Measurements from ENCODE around the gene RAB3GAP1. TPM values are rescaled to one million over a fixed set of nuclear protein-coding genes. Genes with fewer than 3 reads are reported as not detected.

Gene RAB3GAP1
- total and polyA plus RNA-seq, 2 experiments from 2014 or later = 19.9 to 35.0 TPM

DNA sequence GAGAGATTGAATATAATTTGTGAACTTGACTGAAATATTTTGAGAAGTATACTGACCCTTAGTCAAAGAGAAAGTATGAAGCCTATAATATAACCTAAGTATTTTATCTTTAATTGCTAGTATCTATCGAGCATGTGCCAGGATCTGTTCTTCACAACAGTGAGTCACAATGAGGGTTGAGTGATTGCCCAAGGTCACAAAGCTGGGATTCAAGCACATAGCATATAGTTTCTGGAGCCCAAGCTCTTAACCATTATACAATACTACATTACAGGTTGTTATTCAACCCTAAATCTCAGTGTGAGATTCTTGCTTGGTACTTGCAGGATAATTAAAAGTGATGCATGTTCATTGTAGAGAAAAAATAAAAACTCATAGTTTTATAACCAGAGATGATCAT, 97.2 kb downstream of the RAB3GAP1 start:
- H3K4me3 ChIP-seq = no peak overlapping the region
- H3K36me3 ChIP-seq = peaks cover 16% of the 10 kb centered on the region
- TF ChIP-seq, protein P1, sequence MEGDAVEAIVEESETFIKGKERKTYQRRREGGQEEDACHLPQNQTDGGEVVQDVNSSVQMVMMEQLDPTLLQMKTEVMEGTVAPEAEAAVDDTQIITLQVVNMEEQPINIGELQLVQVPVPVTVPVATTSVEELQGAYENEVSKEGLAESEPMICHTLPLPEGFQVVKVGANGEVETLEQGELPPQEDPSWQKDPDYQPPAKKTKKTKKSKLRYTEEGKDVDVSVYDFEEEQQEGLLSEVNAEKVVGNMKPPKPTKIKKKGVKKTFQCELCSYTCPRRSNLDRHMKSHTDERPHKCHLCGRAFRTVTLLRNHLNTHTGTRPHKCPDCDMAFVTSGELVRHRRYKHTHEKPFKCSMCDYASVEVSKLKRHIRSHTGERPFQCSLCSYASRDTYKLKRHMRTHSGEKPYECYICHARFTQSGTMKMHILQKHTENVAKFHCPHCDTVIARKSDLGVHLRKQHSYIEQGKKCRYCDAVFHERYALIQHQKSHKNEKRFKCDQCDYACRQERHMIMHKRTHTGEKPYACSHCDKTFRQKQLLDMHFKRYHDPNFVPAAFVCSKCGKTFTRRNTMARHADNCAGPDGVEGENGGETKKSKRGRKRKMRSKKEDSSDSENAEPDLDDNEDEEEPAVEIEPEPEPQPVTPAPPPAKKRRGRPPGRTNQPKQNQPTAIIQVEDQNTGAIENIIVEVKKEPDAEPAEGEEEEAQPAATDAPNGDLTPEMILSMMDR (IDR thresholded peaks at IDR 0.05; ENCODE audit: low read depth, low read length) = no peak
- H3K4me1 ChIP-seq (ENCODE audit: low read depth) = peaks cover 25% of the 10 kb centered on the region
- DNase-seq (ENCODE audit: low read depth in 1 of 2, low spot score in 1 of 2) = peak in 1 of 2 donors; percentile 62
- H3K27me3 ChIP-seq = no peaks in the 10 kb centered on the region
- H3K9me3 ChIP-seq (ENCODE audit: low read depth) = no peaks in the 10 kb centered on the region
- peak overlapping the region; percentile 86 for H3K27ac ChIP-seq

DNA sequence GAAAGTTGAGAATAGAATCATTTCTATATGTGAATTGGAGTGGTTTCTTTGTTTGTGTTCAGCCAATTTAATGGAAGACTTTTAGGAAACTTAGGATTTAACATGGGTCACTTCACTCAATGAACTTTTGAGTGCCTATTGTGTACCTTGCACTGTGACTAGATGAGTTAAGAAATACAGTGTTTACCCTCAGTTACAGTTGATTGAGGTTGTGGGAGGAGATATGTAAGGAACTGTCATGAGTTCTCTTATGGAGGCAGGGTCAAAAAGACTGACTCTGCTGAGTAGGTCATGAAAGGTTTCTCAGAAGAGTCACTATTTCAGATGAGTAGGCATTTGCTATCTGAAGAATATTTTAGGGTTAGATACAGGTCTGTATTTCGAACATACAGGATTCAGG, 98.6 kb downstream of the RAB3GAP1 start:
- no peak for DNase-seq (ENCODE audit: low read depth in 1 of 2, low spot score in 1 of 2)
- peak overlapping the region; percentile 86 for H3K27ac ChIP-seq
- no peak overlapping the region for H3K4me3 ChIP-seq
- H3K4me1 ChIP-seq (ENCODE audit: low read depth) = peaks cover 25% of the 10 kb centered on the region
- TF ChIP-seq, protein P1 (IDR thresholded peaks at IDR 0.05; ENCODE audit: low read depth, low read length) = no peak
- no peaks in the 10 kb centered on the region for H3K27me3 ChIP-seq
- H3K9me3 ChIP-seq (ENCODE audit: low read depth) = no peaks in the 10 kb centered on the region
- peaks cover 16% of the 10 kb centered on the region for H3K36me3 ChIP-seq

DNA sequence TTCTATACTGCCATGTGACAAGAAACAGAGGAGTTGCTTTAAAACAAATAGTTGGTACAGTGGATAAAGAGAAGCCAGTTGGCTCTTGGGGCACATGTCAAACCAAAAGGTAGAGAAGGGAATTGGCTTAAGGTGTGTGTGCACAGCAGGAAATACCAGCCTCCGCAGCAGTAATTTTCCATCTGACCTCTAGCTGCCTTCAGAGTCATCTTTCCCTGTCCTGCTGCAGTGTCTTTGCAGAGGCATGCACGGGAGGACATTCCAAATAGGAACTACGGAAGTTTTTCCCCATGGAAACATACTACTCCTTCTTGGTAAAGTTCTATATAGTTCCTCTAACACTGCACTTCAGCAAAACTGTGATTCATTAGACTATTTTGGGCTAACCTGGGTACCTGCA, 99.5 kb downstream of the RAB3GAP1 start:
- TF ChIP-seq, protein P1 (IDR thresholded peaks at IDR 0.05; ENCODE audit: low read depth, low read length) = no peak
- Histone ChIP-seq H3K4me3 (no peak overlapping the region), H3K36me3 (peaks cover 16% of the 10 kb centered on the region), H3K4me1 (ENCODE audit: low read depth) (peaks cover 25% of the 10 kb centered on the region), H3K27me3 (no peaks in the 10 kb centered on the region), H3K27ac (peak overlapping the region; percentile 86), H3K9me3 (ENCODE audit: low read depth) (no peaks in the 10 kb centered on the region)
- no peak for DNase-seq (ENCODE audit: low read depth in 1 of 2, low spot score in 1 of 2)

DNA sequence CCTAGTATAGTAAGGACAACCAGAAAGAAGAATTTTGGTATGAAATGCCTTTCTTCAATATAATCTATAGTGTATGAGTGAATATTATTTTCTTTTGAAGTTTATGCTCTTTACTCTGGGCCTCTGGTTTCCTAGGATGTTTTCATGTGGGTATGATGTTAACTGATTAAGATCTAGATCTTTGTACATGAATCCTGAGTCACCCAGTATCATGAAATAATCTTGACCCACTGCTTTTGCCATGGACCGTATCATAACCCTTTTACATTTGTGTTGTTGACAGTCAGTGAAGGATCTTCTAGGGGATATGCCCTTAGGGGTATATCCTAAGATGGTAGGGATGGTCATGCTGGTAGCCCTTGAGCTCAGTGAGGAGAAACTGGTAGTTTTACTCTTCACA, 100.3 kb downstream of the RAB3GAP1 start:
- Histone ChIP-seq H3K9me3 (ENCODE audit: low read depth) (no peaks in the 10 kb centered on the region), H3K4me3 (no peak overlapping the region), H3K36me3 (peaks cover 16% of the 10 kb centered on the region), H3K27ac (no peak overlapping the region), H3K4me1 (ENCODE audit: low read depth) (peaks cover 25% of the 10 kb centered on the region), H3K27me3 (no peaks in the 10 kb centered on the region)
- TF ChIP-seq, protein P1 (IDR thresholded peaks at IDR 0.05; ENCODE audit: low read depth, low read length) = no peak
- DNase-seq (ENCODE audit: low read depth in 1 of 2, low spot score in 1 of 2) = no peak

DNA sequence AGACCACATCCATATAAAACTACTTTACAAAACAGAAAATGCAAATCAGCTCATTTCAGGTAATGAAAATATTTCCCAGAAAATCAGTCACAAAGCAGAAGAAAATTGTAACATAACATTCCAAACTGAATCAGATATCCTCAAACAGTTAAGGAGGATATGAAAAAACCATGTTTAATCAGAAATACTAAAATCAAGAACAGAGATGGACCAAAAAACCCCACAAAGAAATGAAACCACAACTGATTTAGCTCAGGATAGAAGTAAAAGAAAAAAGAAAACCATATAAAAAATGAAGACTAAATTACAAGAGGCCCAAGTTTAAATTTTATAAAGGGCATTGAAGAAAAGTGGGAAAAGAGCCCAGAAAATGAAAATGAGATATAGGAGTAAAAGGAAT, 102.9 kb downstream of the RAB3GAP1 start:
- Histone ChIP-seq H3K4me3 (no peak overlapping the region), H3K27me3 (no peaks in the 10 kb centered on the region), H3K27ac (no peak overlapping the region), H3K9me3 (ENCODE audit: low read depth) (no peaks in the 10 kb centered on the region), H3K4me1 (ENCODE audit: low read depth) (peaks cover 15% of the 10 kb centered on the region), H3K36me3 (peaks cover 27% of the 10 kb centered on the region)
- TF ChIP-seq, protein P1 (IDR thresholded peaks at IDR 0.05; ENCODE audit: low read depth, low read length) = no peak
- DNase-seq (ENCODE audit: low read depth in 1 of 2, low spot score in 1 of 2) = no peak

DNA sequence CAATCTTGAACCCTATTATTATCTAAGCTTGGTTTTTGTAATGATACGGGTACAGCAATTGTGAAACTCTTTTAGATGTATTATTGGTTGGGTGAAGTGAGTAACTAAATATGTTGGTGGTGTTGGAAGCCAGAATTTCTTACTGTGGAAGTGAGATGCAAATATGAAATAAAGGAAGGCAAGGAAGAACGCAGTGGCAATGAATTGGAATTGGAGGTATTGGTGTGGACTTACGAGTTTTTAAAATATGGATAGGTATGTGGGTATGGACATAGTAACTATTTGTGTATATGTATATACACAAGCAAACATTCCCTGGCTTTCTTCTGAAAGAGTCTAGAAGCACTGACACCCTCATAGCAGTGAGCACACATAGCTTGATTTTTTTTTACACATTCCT, 105.8 kb downstream of the RAB3GAP1 start:
- H3K9me3 ChIP-seq (ENCODE audit: low read depth) = no peaks in the 10 kb centered on the region
- no peak overlapping the region for H3K27ac ChIP-seq
- H3K4me1 ChIP-seq (ENCODE audit: low read depth) = no peaks in the 10 kb centered on the region
- no peaks in the 10 kb centered on the region for H3K27me3 ChIP-seq
- no peak for DNase-seq (ENCODE audit: low read depth in 1 of 2, low spot score in 1 of 2)
- TF ChIP-seq, protein P1 (IDR thresholded peaks at IDR 0.05; ENCODE audit: low read depth, low read length) = no peak
- peaks cover 26% of the 10 kb centered on the region for H3K36me3 ChIP-seq
- H3K4me3 ChIP-seq = no peak overlapping the region
